SK-N-SH treated with all-trans-retinoic acid at 6 μM for 48 hours (cell line): ENCODE results near the gene ARPIN.

Source experiments
- ATAC-seq: fragments of 200-7000 bp; cut with Tn5 transposase; 3 replicates; pipeline ENCODE4 v1.9.1; 2020; ENCODE audit warnings: mild to moderate bottlenecking, moderate library complexity
- ARNTL ChIP-seq: fragments of 450-650 bp; formaldehyde crosslinking; IDR thresholded peaks from 2 replicates; pipeline ENCODE4 v1.5.0; 2020; ENCODE audit warnings: low read depth, mild to moderate bottlenecking, moderate library complexity, borderline replicate concordance
- BACH2 ChIP-seq: fragments of 250-450 bp; sonication (Bioruptor Pico); IDR thresholded peaks from 2 replicates; pipeline ENCODE4 v1.9.0; 2021; ENCODE audit warnings: mild to moderate bottlenecking, borderline replicate concordance
- CREB5 ChIP-seq: fragments of 250-450 bp; sonication (Bioruptor Pico); IDR thresholded peaks from 2 replicates; pipeline ENCODE4 v1.5.1; 2020; ENCODE audit warnings: low read depth, mild to moderate bottlenecking, moderate library complexity
- CSDC2 ChIP-seq: fragments of 250-450 bp; sonication (Bioruptor Pico); IDR thresholded peaks from 2 replicates; pipeline ENCODE4 v1.5.0; 2020; ENCODE audit warnings: mild to moderate bottlenecking, moderate library complexity
- CSRNP3 ChIP-seq: fragments of 250-450 bp; sonication (Bioruptor Pico); IDR thresholded peaks from 2 replicates; pipeline ENCODE4 v1.5.1; 2021; ENCODE audit warnings: mild to moderate bottlenecking, moderate library complexity
- ESRRG ChIP-seq: fragments of 250-450 bp; sonication (Bioruptor Pico); IDR thresholded peaks from 2 replicates; pipeline ENCODE4 v1.6.1; 2021; ENCODE audit warnings: mild to moderate bottlenecking
- GLIS3 ChIP-seq: fragments of 250-450 bp; sonication (Bioruptor Pico); IDR thresholded peaks from 2 replicates; pipeline ENCODE4 v1.5.0; 2020; ENCODE audit warnings: mild to moderate bottlenecking, moderate library complexity
- ISL1 ChIP-seq: fragments of 250-450 bp; sonication (Bioruptor Pico); IDR thresholded peaks from 2 replicates; pipeline ENCODE4 v2.1.2; 2022; ENCODE audit warnings: mild to moderate bottlenecking, moderate library complexity
- OSR1 ChIP-seq: fragments of 250-450 bp; sonication (Bioruptor Pico); IDR thresholded peaks from 2 replicates; pipeline ENCODE4 v1.8.0; 2022; ENCODE audit warnings: moderate library complexity, mild to moderate bottlenecking, inconsistent platforms
- PATZ1 ChIP-seq: fragments of 250-450 bp; sonication (Bioruptor Pico); IDR thresholded peaks from 2 replicates; pipeline ENCODE4 v1.8.0; 2020; ENCODE audit warnings: mild to moderate bottlenecking, moderate library complexity, borderline replicate concordance
- POU6F1 ChIP-seq: fragments of 250-450 bp; sonication (Bioruptor Pico); IDR thresholded peaks from 2 replicates; pipeline ENCODE4 v1.8.0; 2021; ENCODE audit warnings: low read depth, mild to moderate bottlenecking, moderate library complexity, borderline replicate concordance
- PPARA ChIP-seq: fragments of 250-450 bp; sonication (Bioruptor Pico); IDR thresholded peaks from 2 replicates; pipeline ENCODE4 v1.5.0; 2020; ENCODE audit warnings: mild to moderate bottlenecking, borderline replicate concordance
- RARB ChIP-seq: fragments of 250-450 bp; sonication (Bioruptor Pico); IDR thresholded peaks from 2 replicates; pipeline ENCODE4 v1.8.0; 2021; ENCODE audit warnings: mild to moderate bottlenecking, moderate library complexity
- SNAI2 ChIP-seq: fragments of 250-450 bp; sonication (Bioruptor Pico); IDR thresholded peaks from 2 replicates; pipeline ENCODE4 v1.5.0; 2020; ENCODE audit warnings: mild to moderate bottlenecking, moderate library complexity
- TCF4 ChIP-seq: fragments of 250-450 bp; sonication (Bioruptor Pico); IDR thresholded peaks from 2 replicates; pipeline ENCODE4 v1.8.0; 2021; ENCODE audit warnings: mild to moderate bottlenecking, moderate library complexity, borderline replicate concordance
- TOX ChIP-seq: fragments of 250-450 bp; sonication (Bioruptor Pico); IDR thresholded peaks from 2 replicates; pipeline ENCODE4 v1.8.0; 2021; ENCODE audit warnings: mild to moderate bottlenecking, moderate library complexity, borderline replicate concordance
- TSHZ2 ChIP-seq: fragments of 250-450 bp; sonication (Bioruptor Pico); IDR thresholded peaks from 2 replicates; pipeline ENCODE4 v1.5.0; 2020; ENCODE audit warnings: mild to moderate bottlenecking, moderate library complexity
- ZC3H10 ChIP-seq: fragments of 250-450 bp; sonication (Bioruptor Pico); IDR thresholded peaks from 2 replicates; pipeline ENCODE4 v1.5.1; 2021; ENCODE audit warnings: mild to moderate bottlenecking, moderate library complexity
- ZFP3 ChIP-seq: fragments of 250-450 bp; sonication (Bioruptor Pico); IDR thresholded peaks from 2 replicates; pipeline ENCODE4 v1.5.0; 2020; ENCODE audit warnings: mild to moderate bottlenecking, moderate library complexity
- ZNF565 ChIP-seq: fragments of 450-650 bp; formaldehyde crosslinking; conservative IDR thresholded peaks from 2 replicates; pipeline ENCODE4 v1.5.0; 2020; ENCODE audit warnings: low read depth, mild to moderate bottlenecking, moderate library complexity
- ZNF70 ChIP-seq: fragments of 450-650 bp; formaldehyde crosslinking; IDR thresholded peaks from 2 replicates; pipeline ENCODE4 v1.5.0; 2020; ENCODE audit warnings: mild to moderate bottlenecking, moderate library complexity

ARPIN gene

GRCh38 chr15:89916660-89917059 lies 3.9 kb upstream of the ARPIN start:
- no peak for TF ChIP-seq CSRNP3
- peak; percentile 67 for TF ChIP-seq ISL1 (CRISPR knock-in tag)
- peak; percentile 20 for ATAC-seq

- TF ChIP-seq ZC3H10 (no peak), CREB5 (no peak), TOX (CRISPR knock-in tag) (no peak), ZNF70 (CRISPR knock-in tag) (no peak), ISL1 (CRISPR knock-in tag) (no peak), POU6F1 (CRISPR knock-in tag) (no peak), PPARA (CRISPR knock-in tag) (no peak), ARNTL (CRISPR knock-in tag) (no peak), TSHZ2 (no peak), PATZ1 (no peak), CSRNP3 (no peak), TCF4 (no peak), CSDC2 (CRISPR knock-in tag) (no peak), BACH2 (CRISPR knock-in tag) (no peak), GLIS3 (CRISPR knock-in tag) (no peak), ZFP3 (CRISPR knock-in tag) (no peak), OSR1 (CRISPR knock-in tag) (no peak), ESRRG (no peak), SNAI2 (CRISPR knock-in tag) (no peak)
- TF ChIP-seq, all 23 proteins: peak for 0
- peak; percentile 83 for ATAC-seq
These were observed 543 bp downstream of the ARPIN start for GRCh38 chr15:89912145-89912673.

- ATAC-seq = no peak
- no peak for TF ChIP-seq ARNTL (CRISPR knock-in tag)
- TF ChIP-seq RARB = no peak
- TF ChIP-seq TOX (CRISPR knock-in tag) = no peak
- no peak for TF ChIP-seq CSDC2 (CRISPR knock-in tag)
- TF ChIP-seq OSR1 (CRISPR knock-in tag) = no peak
- no peak for TF ChIP-seq CSRNP3
- TF ChIP-seq ZNF565 (CRISPR knock-in tag) = no peak
- no peak for TF ChIP-seq PATZ1
- TF ChIP-seq ZNF70 (CRISPR knock-in tag) = no peak
- no peak for TF ChIP-seq CREB5
- TF ChIP-seq BACH2 (CRISPR knock-in tag) = no peak
These were observed 1.7 kb downstream of the ARPIN start for GRCh38 chr15:89910891-89911626.
